Posterior vena cava (tissue), 2 donors: ENCODE results near the gene SERBP1. TPM values are rescaled to one million over a fixed set of nuclear protein-coding genes. Genes with fewer than 3 reads are reported as not detected.
A peak's percentile ranks its signal among the peaks of the same experiment; 100 is the strongest.

Experiments used
- DNase-seq: peaks from one replicate; pipeline ENCODE4 v3.0.0-alpha.2; 2020; ENCODE audit warnings: low spot score
- intact Hi-C, 2 donors: fragments of 100-400 bp; cut with DNase I; formaldehyde crosslinking; loops; one replicate each; pipeline versions ENCODE4 v1.14.1 to v1.14.2; 2022 to 2023
- long read RNA-seq, 2 donors: library from polyadenylated mRNA; unstranded; transcript quantifications; one replicate each; pipeline ENCODE4 v2.0.0, GENCODE V29; 2020 to 2021
- total RNA-seq, 2 donors: library from RNA; stranded (reverse); fragmentation: NEBNext Ultra II Directional; extraction: Animal tissue kit (Norgen Biotek cat#: 25700); gene quantifications; one replicate each; pipeline ENCODE4 v1.2.1, GENCODE V29; 2021
- donor health status: DM: yes; HTN: yes; CAD: no.
- donor health status: DM: yes; HTN: yes; CAD: no.

SERBP1 gene
- 100 to 1,000 TPM; 119 to 139 TPM for total RNA-seq
- long read RNA-seq, donor 1, full-length matches to known transcripts = 48 of 66 reads
- long read RNA-seq, donor 1, partial matches to known transcripts = 7 of 66 reads
- long read RNA-seq, donor 1, other reads (novel, unspliced or antisense) = 11 of 66 reads
- long read RNA-seq, donor 2, full-length matches to known transcripts = 318 of 343 reads
- long read RNA-seq, donor 2, partial matches to known transcripts = 12 of 343 reads
- long read RNA-seq, donor 2, other reads (novel, unspliced or antisense) = 13 of 343 reads

GRCh38 chr1:67430358-67431155 lies at the start of gene SERBP1:
TSS of gene SERBP1 (minus strand) at chr1:67430402. CDS start at chr1:67430300, 102 bp downstream.
- intact Hi-C loops = no loop called here
- peak; percentile 98 for DNase-seq

- no peak for DNase-seq
- intact Hi-C loops = no loop called here
Observed at GRCh38 chr1:67479146-67479891, 49.1 kb upstream of the SERBP1 start.

GRCh38 chr1:67476906-67477305 lies 46.7 kb upstream of the SERBP1 start:
- intact Hi-C loops = no loop called here
- DNase-seq = no peak

GRCh38 chr1:67476006-67476482 lies 45.8 kb upstream of the SERBP1 start:
- intact Hi-C loops = no loop called here
- DNase-seq = no peak

GRCh38 chr1:67472056-67472455 lies 41.9 kb upstream of the SERBP1 start:
- intact Hi-C loops = no loop called here
- DNase-seq = no peak

- intact Hi-C loops = no loop called here
Observed at GRCh38 chr1:67469431-67469830, 39.2 kb upstream of the SERBP1 start.

GRCh38 chr1:67468066-67468718 lies 38.0 kb upstream of the SERBP1 start:
- DNase-seq = no peak
- intact Hi-C loops = no loop called here

More at GRCh38 chr1:67469431-67469830, 39.2 kb upstream of the SERBP1 start:
- DNase-seq = no peak

- intact Hi-C loops = no loop called here
- no peak for DNase-seq
Observed at GRCh38 chr1:67465375-67465774, 35.2 kb upstream of the SERBP1 start.

- intact Hi-C loops = no loop called here
- no peak for DNase-seq
Observed at GRCh38 chr1:67464746-67465145, 34.5 kb upstream of the SERBP1 start.

GRCh38 chr1:67464058-67464457 lies 33.9 kb upstream of the SERBP1 start:
- intact Hi-C loops = no loop called here
- no peak for DNase-seq

GRCh38 chr1:67463298-67463955 lies 33.2 kb upstream of the SERBP1 start:
- intact Hi-C loops = no loop called here
- no peak for DNase-seq

- intact Hi-C loops = no loop called here
- no peak for DNase-seq
Observed at GRCh38 chr1:67460676-67461500, 30.7 kb upstream of the SERBP1 start.

- no peak for DNase-seq
- intact Hi-C loops = no loop called here
Observed at GRCh38 chr1:67459068-67459467, 28.9 kb upstream of the SERBP1 start.

GRCh38 chr1:67458663-67459062 lies 28.5 kb upstream of the SERBP1 start:
- no peak for DNase-seq

GRCh38 chr1:67457247-67457646 lies 27.0 kb upstream of the SERBP1 start:
- intact Hi-C loops = no loop called here

More at GRCh38 chr1:67458663-67459062, 28.5 kb upstream of the SERBP1 start:
- intact Hi-C loops = no loop called here

GRCh38 chr1:67451815-67452214 lies 21.6 kb upstream of the SERBP1 start:
- DNase-seq = no peak
- intact Hi-C loops = no loop called here

More at GRCh38 chr1:67457247-67457646, 27.0 kb upstream of the SERBP1 start:
- no peak for DNase-seq

- DNase-seq = no peak
- intact Hi-C loops = no loop called here
Observed at GRCh38 chr1:67451356-67451755, 21.2 kb upstream of the SERBP1 start.

- intact Hi-C loops = no loop called here
- no peak for DNase-seq
Observed at GRCh38 chr1:67446893-67447292, 16.7 kb upstream of the SERBP1 start.
